ENCODE data around the gene ARID3A.

DNA sequence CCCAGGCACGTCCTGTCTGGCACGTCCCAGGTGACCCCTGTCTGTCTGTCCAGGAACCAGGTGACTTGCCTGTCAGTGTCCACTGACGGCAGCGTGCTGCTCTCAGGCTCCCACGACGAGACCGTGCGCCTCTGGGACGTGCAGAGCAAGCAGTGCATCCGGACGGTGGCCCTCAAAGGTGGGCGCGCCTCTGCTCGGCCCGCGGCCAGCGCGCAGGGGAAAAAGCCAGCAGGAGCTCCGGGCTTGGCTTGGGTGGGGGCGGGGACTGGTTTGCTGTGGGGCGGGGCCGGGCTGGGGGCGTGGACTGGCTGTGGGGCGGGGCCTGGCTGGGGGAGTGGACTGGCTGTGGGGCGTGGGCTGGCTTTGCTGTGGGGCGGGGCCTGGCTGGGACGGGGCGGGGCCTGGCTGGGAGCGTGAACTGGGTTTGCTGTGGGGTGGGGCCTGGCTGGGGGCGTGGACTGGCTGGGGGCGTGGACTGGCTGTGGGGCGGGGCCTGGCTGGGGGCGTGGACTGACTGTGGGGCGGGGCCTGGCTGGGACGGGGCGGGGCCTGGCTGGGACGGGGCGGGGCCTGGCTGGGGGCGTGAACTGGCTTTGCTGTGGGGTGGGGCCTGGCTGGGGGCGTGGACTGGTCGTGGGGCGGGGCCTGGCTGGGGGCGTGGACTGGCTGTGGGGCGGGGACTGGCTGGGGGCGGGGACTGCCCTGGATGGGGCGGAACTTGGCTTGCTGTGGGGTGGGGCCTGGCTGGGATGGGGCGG, 65.5 kb downstream of the ARID3A start:
- TF ChIP-seq, protein P1, sequence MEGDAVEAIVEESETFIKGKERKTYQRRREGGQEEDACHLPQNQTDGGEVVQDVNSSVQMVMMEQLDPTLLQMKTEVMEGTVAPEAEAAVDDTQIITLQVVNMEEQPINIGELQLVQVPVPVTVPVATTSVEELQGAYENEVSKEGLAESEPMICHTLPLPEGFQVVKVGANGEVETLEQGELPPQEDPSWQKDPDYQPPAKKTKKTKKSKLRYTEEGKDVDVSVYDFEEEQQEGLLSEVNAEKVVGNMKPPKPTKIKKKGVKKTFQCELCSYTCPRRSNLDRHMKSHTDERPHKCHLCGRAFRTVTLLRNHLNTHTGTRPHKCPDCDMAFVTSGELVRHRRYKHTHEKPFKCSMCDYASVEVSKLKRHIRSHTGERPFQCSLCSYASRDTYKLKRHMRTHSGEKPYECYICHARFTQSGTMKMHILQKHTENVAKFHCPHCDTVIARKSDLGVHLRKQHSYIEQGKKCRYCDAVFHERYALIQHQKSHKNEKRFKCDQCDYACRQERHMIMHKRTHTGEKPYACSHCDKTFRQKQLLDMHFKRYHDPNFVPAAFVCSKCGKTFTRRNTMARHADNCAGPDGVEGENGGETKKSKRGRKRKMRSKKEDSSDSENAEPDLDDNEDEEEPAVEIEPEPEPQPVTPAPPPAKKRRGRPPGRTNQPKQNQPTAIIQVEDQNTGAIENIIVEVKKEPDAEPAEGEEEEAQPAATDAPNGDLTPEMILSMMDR (IDR thresholded peaks at IDR 0.05) = no peak
- no peak for TF ChIP-seq POLR2A (IDR thresholded peaks at IDR 0.05)

Measured in uterus (tissue), 2 donors.